ENCODE data around the gene HDAC4.

HDAC4 gene

DNA sequence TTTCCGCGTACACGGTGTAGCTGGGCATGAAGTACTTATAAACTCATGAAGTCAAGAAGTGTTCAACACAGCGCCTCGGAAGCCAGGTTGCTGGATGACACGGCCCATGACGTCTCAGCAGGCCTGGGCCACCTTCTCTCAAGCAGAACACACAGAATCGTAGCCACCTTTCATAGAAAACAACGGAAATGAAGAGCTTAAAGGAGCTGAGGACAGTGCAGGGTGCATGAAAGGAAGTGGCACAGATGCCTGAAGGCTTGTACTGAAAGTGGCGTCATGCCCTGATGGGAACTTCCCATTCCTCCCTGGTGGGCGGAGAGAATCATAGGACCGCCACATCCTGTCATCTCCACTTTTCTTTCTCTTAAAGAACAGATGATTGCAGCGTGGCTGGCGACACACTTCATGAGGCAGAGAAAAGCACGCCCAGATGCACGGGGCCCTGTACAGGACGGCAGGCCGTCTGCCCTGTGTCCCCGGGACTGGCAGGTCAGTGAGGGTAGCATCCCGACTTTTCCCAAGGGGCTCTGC, 31.1 kb downstream of the HDAC4 start:
- peak overlapping the region; percentile 57 for H3K27ac ChIP-seq (ENCODE audit: low read depth, low read length)
- H3K36me3 ChIP-seq (ENCODE audit: insufficient read depth, low read length) = no peaks in the 10 kb centered on the region
- no peaks in the 10 kb centered on the region for H3K9me3 ChIP-seq (ENCODE audit: low read length)
- no peak overlapping the region for H3K9ac ChIP-seq (ENCODE audit: low read length)
- peaks cover 51% of the 10 kb centered on the region for H3K4me1 ChIP-seq (ENCODE audit: insufficient read depth, low read length)
- H3K4me3 ChIP-seq (ENCODE audit: low read depth in 1 of 2, low read length in 2 of 2) = no peak overlapping the region
- H3K27me3 ChIP-seq (ENCODE audit: control insufficient read depth in 1 of 2, insufficient read depth in 2 of 2, low read length in 2 of 2) = no peaks in the 10 kb centered on the region

GRCh38 chr2:239368906-239369552, 31.8 kb downstream of the HDAC4 start:
- H3K27me3 ChIP-seq (ENCODE audit: control insufficient read depth in 1 of 2, insufficient read depth in 2 of 2, low read length in 2 of 2) = no peaks in the 10 kb centered on the region
- H3K36me3 ChIP-seq (ENCODE audit: insufficient read depth, low read length) = no peaks in the 10 kb centered on the region
- H3K4me1 ChIP-seq (ENCODE audit: insufficient read depth, low read length) = peaks cover 58% of the 10 kb centered on the region
- H3K9me3 ChIP-seq (ENCODE audit: low read length) = no peaks in the 10 kb centered on the region
- no peak overlapping the region for H3K9ac ChIP-seq (ENCODE audit: low read length)
- peak overlapping the region; percentile 62 for H3K27ac ChIP-seq (ENCODE audit: low read depth, low read length)
- no peak overlapping the region for H3K4me3 ChIP-seq (ENCODE audit: low read depth in 1 of 2, low read length in 2 of 2)

DNA sequence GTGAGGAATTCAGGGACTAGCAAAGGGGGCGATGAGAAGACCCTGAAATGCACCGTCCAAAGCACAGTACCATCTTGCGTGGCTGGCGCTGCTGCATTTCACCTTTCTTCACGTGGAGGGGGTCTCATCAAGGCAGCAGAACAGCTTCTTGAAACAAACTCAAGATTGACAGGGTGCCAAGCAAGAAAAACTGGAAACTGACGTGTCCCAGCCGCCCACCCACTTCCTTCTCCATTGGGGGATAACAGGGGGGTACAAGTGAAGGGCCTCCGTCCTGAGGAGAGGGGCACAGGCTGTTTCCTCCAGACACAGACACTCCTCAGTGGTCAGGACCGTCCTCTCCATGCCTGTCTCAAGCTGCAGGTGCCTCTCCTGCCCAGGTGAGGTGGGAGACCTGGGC, 32.5 kb downstream of the HDAC4 start:
- H3K4me3 ChIP-seq (ENCODE audit: low read depth in 1 of 2, low read length in 2 of 2) = no peak overlapping the region
- H3K4me1 ChIP-seq (ENCODE audit: insufficient read depth, low read length) = peaks cover 61% of the 10 kb centered on the region
- H3K36me3 ChIP-seq (ENCODE audit: insufficient read depth, low read length) = no peaks in the 10 kb centered on the region
- peak overlapping the region; percentile 62 for H3K27ac ChIP-seq (ENCODE audit: low read depth, low read length)
- no peaks in the 10 kb centered on the region for H3K9me3 ChIP-seq (ENCODE audit: low read length)
- no peak overlapping the region for H3K9ac ChIP-seq (ENCODE audit: low read length)
- no peaks in the 10 kb centered on the region for H3K27me3 ChIP-seq (ENCODE audit: control insufficient read depth in 1 of 2, insufficient read depth in 2 of 2, low read length in 2 of 2)

GRCh38 chr2:239366740-239367139, 34.1 kb downstream of the HDAC4 start:
- H3K4me1 ChIP-seq (ENCODE audit: insufficient read depth, low read length) = peaks cover 65% of the 10 kb centered on the region
- no peaks in the 10 kb centered on the region for H3K9me3 ChIP-seq (ENCODE audit: low read length)
- H3K36me3 ChIP-seq (ENCODE audit: insufficient read depth, low read length) = no peaks in the 10 kb centered on the region
- H3K27ac ChIP-seq (ENCODE audit: low read depth, low read length) = peak overlapping the region; percentile 14
- no peak overlapping the region for H3K4me3 ChIP-seq (ENCODE audit: low read depth in 1 of 2, low read length in 2 of 2)
- H3K27me3 ChIP-seq (ENCODE audit: control insufficient read depth in 1 of 2, insufficient read depth in 2 of 2, low read length in 2 of 2) = no peaks in the 10 kb centered on the region
- H3K9ac ChIP-seq (ENCODE audit: low read length) = no peak overlapping the region

DNA sequence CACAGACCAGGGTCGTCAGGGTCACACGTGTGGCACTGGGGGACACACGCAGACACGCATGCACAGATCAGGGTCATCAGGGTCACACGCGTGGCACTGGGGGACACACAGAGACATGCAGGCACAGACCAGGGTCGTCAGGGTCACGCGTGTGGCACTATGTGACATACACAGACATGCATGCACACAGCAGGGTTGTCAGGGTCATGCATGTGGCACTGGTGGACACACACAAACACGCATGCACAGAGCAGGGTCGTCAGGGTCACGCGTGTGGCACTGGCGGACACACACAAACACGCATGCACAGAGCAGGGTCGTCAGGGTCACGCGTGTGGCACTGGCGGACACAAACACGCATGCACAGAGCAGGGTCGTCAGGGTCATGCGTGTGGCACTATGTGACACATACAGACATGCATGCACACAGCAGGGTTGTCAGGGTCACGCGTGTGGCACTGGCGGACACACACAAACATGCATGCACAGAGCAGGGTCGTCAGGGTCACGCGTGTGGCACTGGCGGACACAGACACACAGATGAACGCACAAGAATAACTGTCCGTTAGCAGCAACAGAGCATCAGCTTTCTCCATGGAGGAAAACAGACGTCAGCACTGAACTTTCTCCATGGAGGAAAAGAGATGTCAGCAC, 34.9 kb downstream of the HDAC4 start:
- Histone ChIP-seq H3K4me1 (ENCODE audit: insufficient read depth, low read length) (peaks cover 68% of the 10 kb centered on the region), H3K36me3 (ENCODE audit: insufficient read depth, low read length) (no peaks in the 10 kb centered on the region), H3K9ac (ENCODE audit: low read length) (no peak overlapping the region), H3K27ac (ENCODE audit: low read depth, low read length) (peak overlapping the region; percentile 54), H3K9me3 (ENCODE audit: low read length) (no peaks in the 10 kb centered on the region), H3K4me3 (ENCODE audit: low read depth in 1 of 2, low read length in 2 of 2) (no peak overlapping the region), H3K27me3 (ENCODE audit: control insufficient read depth in 1 of 2, insufficient read depth in 2 of 2, low read length in 2 of 2) (no peaks in the 10 kb centered on the region)

- H3K9ac ChIP-seq (ENCODE audit: low read length) = no peak overlapping the region
- H3K4me3 ChIP-seq (ENCODE audit: low read depth in 1 of 2, low read length in 2 of 2) = no peak overlapping the region
- H3K9me3 ChIP-seq (ENCODE audit: low read length) = no peaks in the 10 kb centered on the region
- H3K27ac ChIP-seq (ENCODE audit: low read depth, low read length) = peak overlapping the region; percentile 54
- H3K36me3 ChIP-seq (ENCODE audit: insufficient read depth, low read length) = no peaks in the 10 kb centered on the region
- peaks cover 69% of the 10 kb centered on the region for H3K4me1 ChIP-seq (ENCODE audit: insufficient read depth, low read length)
- H3K27me3 ChIP-seq (ENCODE audit: control insufficient read depth in 1 of 2, insufficient read depth in 2 of 2, low read length in 2 of 2) = no peaks in the 10 kb centered on the region
These were observed 35.6 kb downstream of the HDAC4 start for GRCh38 chr2:239365071-239365781.

DNA sequence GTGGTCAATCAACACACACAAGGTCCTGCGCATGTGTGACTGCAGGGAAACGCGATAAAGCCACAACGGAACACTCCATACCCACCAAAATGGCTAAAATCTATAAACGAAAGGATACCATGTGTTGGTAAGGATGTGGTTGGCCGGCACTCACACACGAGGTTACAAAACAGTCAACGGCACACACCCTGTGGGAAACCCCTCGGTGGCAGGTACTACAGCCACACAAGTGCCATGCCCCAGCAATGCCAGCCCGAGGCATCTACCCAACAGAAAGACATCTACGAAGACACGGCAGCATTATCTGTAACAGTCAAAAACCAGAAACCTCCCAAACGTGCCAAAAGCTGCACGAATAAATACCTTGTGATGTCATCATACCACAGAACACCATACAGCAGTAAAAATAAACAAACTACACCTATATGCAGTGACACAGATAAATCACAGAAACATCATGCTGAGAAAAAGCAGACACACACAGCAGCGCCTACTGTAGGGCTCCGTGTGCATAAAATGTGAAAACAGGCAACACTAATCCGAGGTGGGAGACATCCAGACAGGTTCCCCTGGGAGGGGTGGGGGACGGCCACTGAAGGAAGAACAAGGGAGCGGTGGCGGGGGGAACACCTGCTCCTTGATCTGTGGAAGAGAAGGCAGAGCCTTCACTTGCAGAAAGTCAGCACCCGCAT, 36.7 kb downstream of the HDAC4 start:
- H3K4me1 ChIP-seq (ENCODE audit: insufficient read depth, low read length) = peaks cover 74% of the 10 kb centered on the region
- H3K9ac ChIP-seq (ENCODE audit: low read length) = no peak overlapping the region
- no peaks in the 10 kb centered on the region for H3K36me3 ChIP-seq (ENCODE audit: insufficient read depth, low read length)
- no peaks in the 10 kb centered on the region for H3K9me3 ChIP-seq (ENCODE audit: low read length)
- H3K27ac ChIP-seq (ENCODE audit: low read depth, low read length) = peak overlapping the region; percentile 65
- H3K4me3 ChIP-seq (ENCODE audit: low read depth in 1 of 2, low read length in 2 of 2) = no peak overlapping the region
- no peaks in the 10 kb centered on the region for H3K27me3 ChIP-seq (ENCODE audit: control insufficient read depth in 1 of 2, insufficient read depth in 2 of 2, low read length in 2 of 2)

DNA sequence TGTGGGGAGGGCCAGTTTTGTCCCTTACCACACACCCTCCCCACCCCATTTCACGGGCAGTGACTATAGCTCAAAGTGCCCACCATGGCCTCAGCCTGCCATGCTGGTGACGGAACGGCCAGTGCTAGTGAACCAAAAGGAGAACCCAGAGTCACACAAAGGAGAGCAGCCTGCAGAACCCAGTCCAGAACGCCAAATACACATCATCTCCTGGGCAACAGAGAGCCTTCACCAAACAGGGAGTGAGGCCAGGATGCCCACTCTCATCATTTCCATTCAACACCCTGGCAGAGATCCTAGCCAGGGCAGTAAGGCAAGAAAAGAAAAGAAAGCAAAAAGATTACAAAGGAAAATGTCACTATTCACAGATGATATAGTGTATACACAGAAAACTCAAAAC, 38.3 kb downstream of the HDAC4 start:
- Histone ChIP-seq H3K4me3 (ENCODE audit: low read depth in 1 of 2, low read length in 2 of 2) (no peak overlapping the region), H3K36me3 (ENCODE audit: insufficient read depth, low read length) (no peaks in the 10 kb centered on the region), H3K9me3 (ENCODE audit: low read length) (no peaks in the 10 kb centered on the region), H3K27ac (ENCODE audit: low read depth, low read length) (no peak overlapping the region), H3K4me1 (ENCODE audit: insufficient read depth, low read length) (peaks cover 71% of the 10 kb centered on the region), H3K27me3 (ENCODE audit: control insufficient read depth in 1 of 2, insufficient read depth in 2 of 2, low read length in 2 of 2) (no peaks in the 10 kb centered on the region), H3K9ac (ENCODE audit: low read length) (no peak overlapping the region)

DNA sequence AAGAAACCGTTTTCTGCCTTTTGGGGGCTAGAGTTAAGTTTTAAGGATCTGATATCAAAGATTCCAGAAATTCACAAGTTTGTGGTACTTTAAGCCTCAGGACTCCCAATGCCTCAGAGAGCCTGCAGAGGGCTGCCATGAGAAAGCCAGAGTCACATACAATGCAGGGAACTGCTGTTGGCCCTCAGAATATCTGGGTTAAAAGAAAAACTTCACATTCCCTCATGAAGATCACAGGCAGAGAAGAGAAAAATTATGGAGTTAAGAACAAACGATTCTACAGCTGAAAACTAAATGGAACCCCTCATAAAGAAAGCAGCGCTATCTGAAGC, 39.5 kb downstream of the HDAC4 start:
- H3K27ac ChIP-seq (ENCODE audit: low read depth, low read length) = peak overlapping the region; percentile 63
- no peaks in the 10 kb centered on the region for H3K27me3 ChIP-seq (ENCODE audit: control insufficient read depth in 1 of 2, insufficient read depth in 2 of 2, low read length in 2 of 2)
- no peak overlapping the region for H3K9ac ChIP-seq (ENCODE audit: low read length)
- peaks cover 78% of the 10 kb centered on the region for H3K4me1 ChIP-seq (ENCODE audit: insufficient read depth, low read length)
- H3K36me3 ChIP-seq (ENCODE audit: insufficient read depth, low read length) = no peaks in the 10 kb centered on the region
- no peak overlapping the region for H3K4me3 ChIP-seq (ENCODE audit: low read depth in 1 of 2, low read length in 2 of 2)
- H3K9me3 ChIP-seq (ENCODE audit: low read length) = no peaks in the 10 kb centered on the region

GRCh38 chr2:239360421-239361310, 40.2 kb downstream of the HDAC4 start:
- H3K4me3 ChIP-seq (ENCODE audit: low read depth in 1 of 2, low read length in 2 of 2) = no peak overlapping the region
- H3K9me3 ChIP-seq (ENCODE audit: low read length) = no peaks in the 10 kb centered on the region
- H3K27me3 ChIP-seq (ENCODE audit: control insufficient read depth in 1 of 2, insufficient read depth in 2 of 2, low read length in 2 of 2) = no peaks in the 10 kb centered on the region
- peak overlapping the region; percentile 63 for H3K27ac ChIP-seq (ENCODE audit: low read depth, low read length)
- H3K9ac ChIP-seq (ENCODE audit: low read length) = no peak overlapping the region
- no peaks in the 10 kb centered on the region for H3K36me3 ChIP-seq (ENCODE audit: insufficient read depth, low read length)
- peaks cover 78% of the 10 kb centered on the region for H3K4me1 ChIP-seq (ENCODE audit: insufficient read depth, low read length)
